Measurements from ENCODE around the gene MUC5AC. TPM values are rescaled to one million over a fixed set of nuclear protein-coding genes. Genes with fewer than 3 reads are reported as not detected.

Gene MUC5AC
- total and polyA plus RNA-seq, 4 donors: 0.02 TPM; not detected in 3

GRCh38 chr11:1121813-1122663 lies 35.7 kb upstream of the MUC5AC start:
- WGBS (ENCODE audit: insufficient coverage): 72% methylated on average over 27 of the region's 28 CpGs
- no peaks in the 10 kb centered on the region for H3K9me3 ChIP-seq (ENCODE audit: control insufficient read depth, insufficient read depth, low read length)
- H3K36me3 ChIP-seq (ENCODE audit: control insufficient read depth, insufficient read depth, low read length): no peaks in the 10 kb centered on the region
- DNase-seq (ENCODE audit: low read depth in 4 of 6, low spot score in 6 of 6): no peak
- H3K27ac ChIP-seq (ENCODE audit: low read depth, low read length): no peak overlapping the region
- H3K4me1 ChIP-seq (ENCODE audit: control insufficient read depth, insufficient read depth, low read length): no peaks in the 10 kb centered on the region
- H3K4me3 ChIP-seq (ENCODE audit: low read depth, low read length): no peak overlapping the region
- no peaks in the 10 kb centered on the region for H3K27me3 ChIP-seq (ENCODE audit: control insufficient read depth, insufficient read depth, low read length)

- Histone ChIP-seq H3K27ac (ENCODE audit: low read depth, low read length) (no peak overlapping the region), H3K4me1 (ENCODE audit: control insufficient read depth, insufficient read depth, low read length) (no peaks in the 10 kb centered on the region), H3K4me3 (ENCODE audit: low read depth, low read length) (no peak overlapping the region), H3K9me3 (ENCODE audit: control insufficient read depth, insufficient read depth, low read length) (no peaks in the 10 kb centered on the region), H3K36me3 (ENCODE audit: control insufficient read depth, insufficient read depth, low read length) (no peaks in the 10 kb centered on the region), H3K27me3 (ENCODE audit: control insufficient read depth, insufficient read depth, low read length) (no peaks in the 10 kb centered on the region)
- whole genome bisulfite sequencing (ENCODE audit: insufficient coverage): 73% methylated on average over 6 of the region's 7 CpGs
- no peak for DNase-seq (ENCODE audit: low read depth in 4 of 6, low spot score in 6 of 6)
Measured at GRCh38 chr11:1122664-1123002, 35.1 kb upstream of the MUC5AC start.

- DNase-seq (ENCODE audit: low read depth in 4 of 6, low spot score in 6 of 6): no peak
- Histone ChIP-seq H3K4me1 (ENCODE audit: control insufficient read depth, insufficient read depth, low read length) (no peaks in the 10 kb centered on the region), H3K27ac (ENCODE audit: low read depth, low read length) (no peak overlapping the region), H3K27me3 (ENCODE audit: control insufficient read depth, insufficient read depth, low read length) (no peaks in the 10 kb centered on the region), H3K36me3 (ENCODE audit: control insufficient read depth, insufficient read depth, low read length) (no peaks in the 10 kb centered on the region), H3K9me3 (ENCODE audit: control insufficient read depth, insufficient read depth, low read length) (no peaks in the 10 kb centered on the region), H3K4me3 (ENCODE audit: low read depth, low read length) (no peak overlapping the region)
- no CpG with 5 or more reads among the region's 1 CpG for WGBS (ENCODE audit: insufficient coverage)
Measured at GRCh38 chr11:1123970-1124369, 33.8 kb upstream of the MUC5AC start.

GRCh38 chr11:1125803-1126202 lies 31.9 kb upstream of the MUC5AC start:
- H3K4me3 ChIP-seq (ENCODE audit: low read depth, low read length): no peak overlapping the region
- no peaks in the 10 kb centered on the region for H3K27me3 ChIP-seq (ENCODE audit: control insufficient read depth, insufficient read depth, low read length)
- 90% methylated on average over 9 of the region's 9 CpGs for WGBS (ENCODE audit: insufficient coverage)
- no peaks in the 10 kb centered on the region for H3K36me3 ChIP-seq (ENCODE audit: control insufficient read depth, insufficient read depth, low read length)
- no peaks in the 10 kb centered on the region for H3K4me1 ChIP-seq (ENCODE audit: control insufficient read depth, insufficient read depth, low read length)
- no peaks in the 10 kb centered on the region for H3K9me3 ChIP-seq (ENCODE audit: control insufficient read depth, insufficient read depth, low read length)
- DNase-seq (ENCODE audit: low read depth in 4 of 6, low spot score in 6 of 6): no peak
- H3K27ac ChIP-seq (ENCODE audit: low read depth, low read length): no peak overlapping the region

GRCh38 chr11:1126491-1126926 lies 31.2 kb upstream of the MUC5AC start:
- DNase-seq (ENCODE audit: low read depth in 4 of 6, low spot score in 6 of 6): no peak
- Histone ChIP-seq H3K4me3 (ENCODE audit: low read depth, low read length) (no peak overlapping the region), H3K27ac (ENCODE audit: low read depth, low read length) (no peak overlapping the region), H3K27me3 (ENCODE audit: control insufficient read depth, insufficient read depth, low read length) (no peaks in the 10 kb centered on the region), H3K4me1 (ENCODE audit: control insufficient read depth, insufficient read depth, low read length) (no peaks in the 10 kb centered on the region), H3K36me3 (ENCODE audit: control insufficient read depth, insufficient read depth, low read length) (no peaks in the 10 kb centered on the region), H3K9me3 (ENCODE audit: control insufficient read depth, insufficient read depth, low read length) (no peaks in the 10 kb centered on the region)
- WGBS (ENCODE audit: insufficient coverage): 87% methylated on average over 15 of the region's 15 CpGs

GRCh38 chr11:1126935-1127663 lies 30.7 kb upstream of the MUC5AC start:
- Histone ChIP-seq H3K27me3 (ENCODE audit: control insufficient read depth, insufficient read depth, low read length) (no peaks in the 10 kb centered on the region), H3K36me3 (ENCODE audit: control insufficient read depth, insufficient read depth, low read length) (no peaks in the 10 kb centered on the region), H3K9me3 (ENCODE audit: control insufficient read depth, insufficient read depth, low read length) (no peaks in the 10 kb centered on the region), H3K4me3 (ENCODE audit: low read depth, low read length) (no peak overlapping the region), H3K27ac (ENCODE audit: low read depth, low read length) (no peak overlapping the region), H3K4me1 (ENCODE audit: control insufficient read depth, insufficient read depth, low read length) (no peaks in the 10 kb centered on the region)
- WGBS (ENCODE audit: insufficient coverage): 86% methylated on average over 30 of the region's 30 CpGs
- no peak for DNase-seq (ENCODE audit: low read depth in 4 of 6, low spot score in 6 of 6)

- no peaks in the 10 kb centered on the region for H3K36me3 ChIP-seq (ENCODE audit: control insufficient read depth, insufficient read depth, low read length)
- 68% methylated on average over 14 of the region's 14 CpGs for WGBS (ENCODE audit: insufficient coverage)
- DNase-seq (ENCODE audit: low read depth in 4 of 6, low spot score in 6 of 6): no peak
- no peaks in the 10 kb centered on the region for H3K9me3 ChIP-seq (ENCODE audit: control insufficient read depth, insufficient read depth, low read length)
- no peak overlapping the region for H3K27ac ChIP-seq (ENCODE audit: low read depth, low read length)
- H3K4me1 ChIP-seq (ENCODE audit: control insufficient read depth, insufficient read depth, low read length): no peaks in the 10 kb centered on the region
- no peaks in the 10 kb centered on the region for H3K27me3 ChIP-seq (ENCODE audit: control insufficient read depth, insufficient read depth, low read length)
- H3K4me3 ChIP-seq (ENCODE audit: low read depth, low read length): no peak overlapping the region
Measured at GRCh38 chr11:1127664-1128162, 30.0 kb upstream of the MUC5AC start.

- no peaks in the 10 kb centered on the region for H3K4me1 ChIP-seq (ENCODE audit: control insufficient read depth, insufficient read depth, low read length)
- no peak for DNase-seq (ENCODE audit: low read depth in 4 of 6, low spot score in 6 of 6)
- no peak overlapping the region for H3K27ac ChIP-seq (ENCODE audit: low read depth, low read length)
- no peaks in the 10 kb centered on the region for H3K36me3 ChIP-seq (ENCODE audit: control insufficient read depth, insufficient read depth, low read length)
- H3K9me3 ChIP-seq (ENCODE audit: control insufficient read depth, insufficient read depth, low read length): peaks cover 1% of the 10 kb centered on the region
- no peak overlapping the region for H3K4me3 ChIP-seq (ENCODE audit: low read depth, low read length)
- no peaks in the 10 kb centered on the region for H3K27me3 ChIP-seq (ENCODE audit: control insufficient read depth, insufficient read depth, low read length)
- 83% methylated on average over 30 of the region's 33 CpGs for WGBS (ENCODE audit: insufficient coverage)
Measured at GRCh38 chr11:1128311-1129142, 29.2 kb upstream of the MUC5AC start.

GRCh38 chr11:1129143-1129610 lies 28.6 kb upstream of the MUC5AC start:
- no peaks in the 10 kb centered on the region for H3K4me1 ChIP-seq (ENCODE audit: control insufficient read depth, insufficient read depth, low read length)
- DNase-seq (ENCODE audit: low read depth in 4 of 6, low spot score in 6 of 6): no peak
- 61% methylated on average over 17 of the region's 17 CpGs for WGBS (ENCODE audit: insufficient coverage)
- H3K4me3 ChIP-seq (ENCODE audit: low read depth, low read length): no peak overlapping the region
- H3K9me3 ChIP-seq (ENCODE audit: control insufficient read depth, insufficient read depth, low read length): peaks cover 5% of the 10 kb centered on the region
- H3K27ac ChIP-seq (ENCODE audit: low read depth, low read length): no peak overlapping the region
- no peaks in the 10 kb centered on the region for H3K27me3 ChIP-seq (ENCODE audit: control insufficient read depth, insufficient read depth, low read length)
- no peaks in the 10 kb centered on the region for H3K36me3 ChIP-seq (ENCODE audit: control insufficient read depth, insufficient read depth, low read length)
